Loucy (cell line): ENCODE measurements around the gene HDAC6.

Source experiments
- EZH2phosphoT487 ChIP-seq: fragments of 200-600 bp; IDR thresholded peaks from 2 replicates; pipeline ENCODE4 v1.6.1; 2018; ENCODE audit warnings: antibody characterized with exemption, mild to moderate bottlenecking, moderate library complexity, borderline replicate concordance
- TF ChIP-seq, protein P1 (sequence below): fragments of 200-600 bp; sonication (generic); conservative IDR thresholded peaks from 2 replicates; pipeline ENCODE4 v1.5.1; 2014; ENCODE audit warnings: mild to moderate bottlenecking, antibody characterized with exemption, low read length

- TF ChIP-seq, protein P1, sequence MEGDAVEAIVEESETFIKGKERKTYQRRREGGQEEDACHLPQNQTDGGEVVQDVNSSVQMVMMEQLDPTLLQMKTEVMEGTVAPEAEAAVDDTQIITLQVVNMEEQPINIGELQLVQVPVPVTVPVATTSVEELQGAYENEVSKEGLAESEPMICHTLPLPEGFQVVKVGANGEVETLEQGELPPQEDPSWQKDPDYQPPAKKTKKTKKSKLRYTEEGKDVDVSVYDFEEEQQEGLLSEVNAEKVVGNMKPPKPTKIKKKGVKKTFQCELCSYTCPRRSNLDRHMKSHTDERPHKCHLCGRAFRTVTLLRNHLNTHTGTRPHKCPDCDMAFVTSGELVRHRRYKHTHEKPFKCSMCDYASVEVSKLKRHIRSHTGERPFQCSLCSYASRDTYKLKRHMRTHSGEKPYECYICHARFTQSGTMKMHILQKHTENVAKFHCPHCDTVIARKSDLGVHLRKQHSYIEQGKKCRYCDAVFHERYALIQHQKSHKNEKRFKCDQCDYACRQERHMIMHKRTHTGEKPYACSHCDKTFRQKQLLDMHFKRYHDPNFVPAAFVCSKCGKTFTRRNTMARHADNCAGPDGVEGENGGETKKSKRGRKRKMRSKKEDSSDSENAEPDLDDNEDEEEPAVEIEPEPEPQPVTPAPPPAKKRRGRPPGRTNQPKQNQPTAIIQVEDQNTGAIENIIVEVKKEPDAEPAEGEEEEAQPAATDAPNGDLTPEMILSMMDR = no peak
- TF ChIP-seq EZH2phosphoT487 = no peak
Observed at GRCh38 chrX:48792219-48792618, 9.6 kb upstream of the HDAC6 start.
